WERI-Rb-1 (cell line): Measurements from ENCODE around the gene ZBED6.
"Not testable (repeated sequence)": the region's sequence is repeated elsewhere in the genome, so short reads cannot be mapped to it uniquely, and the experiment has no call there.

ENCODE experiments used
- DNase-seq: peaks from one replicate; pipeline ENCODE4 v3.0.0-alpha.2; 2020
- H3K27ac ChIP-seq: fragments of 250-450 bp; sonication (Bioruptor Pico); 2 replicates; pipeline ENCODE4 v1.5.1; 2020; ENCODE audit warnings: mild to moderate bottlenecking, moderate library complexity
- H3K27me3 ChIP-seq: fragments of 250-450 bp; sonication (Bioruptor Pico); 2 replicates; pipeline ENCODE4 v1.5.1; 2021; ENCODE audit warnings: mild to moderate bottlenecking, low read depth, moderate library complexity; ENCODE audit not compliant: insufficient read depth, severe bottlenecking
- H3K36me3 ChIP-seq: fragments of 250-450 bp; sonication (Bioruptor Pico); 2 replicates; pipeline ENCODE4 v1.5.1; 2020; ENCODE audit warnings: mild to moderate bottlenecking, moderate library complexity
- H3K4me3 ChIP-seq: 2 replicates; pipeline ENCODE4 v1.5.1; 2011; ENCODE audit warnings: low read depth, mild to moderate bottlenecking, control low read depth, low read length
- H3K9me3 ChIP-seq: fragments of 250-450 bp; sonication (Bioruptor Pico); 2 replicates; pipeline ENCODE4 v1.5.1; 2021; ENCODE audit warnings: mild to moderate bottlenecking, moderate library complexity; ENCODE audit not compliant: severe bottlenecking
- TF ChIP-seq, protein P1 (sequence below): IDR thresholded peaks from 2 replicates; pipeline ENCODE4 v1.5.1; 2011; ENCODE audit warnings: low read depth, mild to moderate bottlenecking, control low read depth, inconsistent platforms, low read length

The ZBED6 gene

DNA sequence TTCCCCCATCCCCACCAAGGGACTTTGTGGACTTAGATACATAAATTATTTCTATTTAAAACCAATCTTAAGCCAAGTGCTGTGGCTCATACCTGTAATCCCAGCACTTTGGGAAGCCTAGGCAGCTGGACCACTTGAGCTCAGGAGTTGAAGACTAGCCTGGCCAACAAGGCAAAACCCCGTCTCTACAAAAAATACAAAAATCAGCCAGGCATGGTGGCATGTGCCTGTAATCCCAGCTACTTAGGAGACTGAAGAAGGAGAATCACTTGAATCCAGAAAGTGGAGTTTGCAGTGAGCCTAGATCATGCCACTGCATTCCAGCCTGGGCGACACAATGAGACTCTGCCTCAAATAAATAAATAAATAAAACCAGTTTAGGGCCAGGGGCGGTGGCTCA is 34.9 kb upstream of the ZBED6 start:
- Histone ChIP-seq H3K27me3 (no peaks in the 10 kb centered on the region), H3K36me3 (no peaks in the 10 kb centered on the region), H3K4me3 (no peak overlapping the region), H3K9me3 (no peaks in the 10 kb centered on the region), H3K27ac (no peak overlapping the region)
- DNase-seq: no peak
- TF ChIP-seq, protein P1, sequence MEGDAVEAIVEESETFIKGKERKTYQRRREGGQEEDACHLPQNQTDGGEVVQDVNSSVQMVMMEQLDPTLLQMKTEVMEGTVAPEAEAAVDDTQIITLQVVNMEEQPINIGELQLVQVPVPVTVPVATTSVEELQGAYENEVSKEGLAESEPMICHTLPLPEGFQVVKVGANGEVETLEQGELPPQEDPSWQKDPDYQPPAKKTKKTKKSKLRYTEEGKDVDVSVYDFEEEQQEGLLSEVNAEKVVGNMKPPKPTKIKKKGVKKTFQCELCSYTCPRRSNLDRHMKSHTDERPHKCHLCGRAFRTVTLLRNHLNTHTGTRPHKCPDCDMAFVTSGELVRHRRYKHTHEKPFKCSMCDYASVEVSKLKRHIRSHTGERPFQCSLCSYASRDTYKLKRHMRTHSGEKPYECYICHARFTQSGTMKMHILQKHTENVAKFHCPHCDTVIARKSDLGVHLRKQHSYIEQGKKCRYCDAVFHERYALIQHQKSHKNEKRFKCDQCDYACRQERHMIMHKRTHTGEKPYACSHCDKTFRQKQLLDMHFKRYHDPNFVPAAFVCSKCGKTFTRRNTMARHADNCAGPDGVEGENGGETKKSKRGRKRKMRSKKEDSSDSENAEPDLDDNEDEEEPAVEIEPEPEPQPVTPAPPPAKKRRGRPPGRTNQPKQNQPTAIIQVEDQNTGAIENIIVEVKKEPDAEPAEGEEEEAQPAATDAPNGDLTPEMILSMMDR: no peak

DNA sequence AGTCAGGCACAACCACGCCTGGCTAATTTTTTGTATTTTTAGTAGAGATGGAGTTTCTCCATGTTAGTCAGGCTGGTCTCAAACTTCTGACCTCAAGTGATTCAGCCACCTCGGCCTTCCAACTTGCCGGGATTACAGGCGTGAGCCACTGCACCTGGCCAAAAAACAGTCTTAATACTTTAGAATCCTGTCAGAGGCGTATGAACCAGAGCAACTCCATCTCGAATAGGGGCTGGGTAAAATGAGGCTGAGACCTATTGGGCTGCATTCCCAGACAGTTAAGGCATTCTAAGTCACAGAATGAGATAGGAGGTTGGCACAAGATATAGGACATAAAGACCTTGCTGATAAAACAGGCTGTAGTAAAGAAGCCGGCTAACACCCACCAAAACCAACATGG is 33.5 kb upstream of the ZBED6 start:
- not testable (repeated sequence) for DNase-seq, H3K36me3 ChIP-seq, H3K27ac ChIP-seq, H3K27me3 ChIP-seq, H3K4me3 ChIP-seq, H3K9me3 ChIP-seq

- no peak overlapping the region for H3K27ac ChIP-seq
- no peaks in the 10 kb centered on the region for H3K9me3 ChIP-seq
- H3K4me3 ChIP-seq: no peak overlapping the region
- no peaks in the 10 kb centered on the region for H3K36me3 ChIP-seq
- no peaks in the 10 kb centered on the region for H3K27me3 ChIP-seq
- DNase-seq: no peak
- TF ChIP-seq, protein P1: no peak
Observed at GRCh38 chr1:203763505-203763904, 31.9 kb upstream of the ZBED6 start.

- TF ChIP-seq, protein P1: no peak
- no peaks in the 10 kb centered on the region for H3K9me3 ChIP-seq
- H3K27me3 ChIP-seq: no peaks in the 10 kb centered on the region
- H3K36me3 ChIP-seq: no peaks in the 10 kb centered on the region
- H3K4me3 ChIP-seq: no peak overlapping the region
- no peak for DNase-seq
- H3K27ac ChIP-seq: no peak overlapping the region
Observed at GRCh38 chr1:203764105-203765028, 31.1 kb upstream of the ZBED6 start.

DNA sequence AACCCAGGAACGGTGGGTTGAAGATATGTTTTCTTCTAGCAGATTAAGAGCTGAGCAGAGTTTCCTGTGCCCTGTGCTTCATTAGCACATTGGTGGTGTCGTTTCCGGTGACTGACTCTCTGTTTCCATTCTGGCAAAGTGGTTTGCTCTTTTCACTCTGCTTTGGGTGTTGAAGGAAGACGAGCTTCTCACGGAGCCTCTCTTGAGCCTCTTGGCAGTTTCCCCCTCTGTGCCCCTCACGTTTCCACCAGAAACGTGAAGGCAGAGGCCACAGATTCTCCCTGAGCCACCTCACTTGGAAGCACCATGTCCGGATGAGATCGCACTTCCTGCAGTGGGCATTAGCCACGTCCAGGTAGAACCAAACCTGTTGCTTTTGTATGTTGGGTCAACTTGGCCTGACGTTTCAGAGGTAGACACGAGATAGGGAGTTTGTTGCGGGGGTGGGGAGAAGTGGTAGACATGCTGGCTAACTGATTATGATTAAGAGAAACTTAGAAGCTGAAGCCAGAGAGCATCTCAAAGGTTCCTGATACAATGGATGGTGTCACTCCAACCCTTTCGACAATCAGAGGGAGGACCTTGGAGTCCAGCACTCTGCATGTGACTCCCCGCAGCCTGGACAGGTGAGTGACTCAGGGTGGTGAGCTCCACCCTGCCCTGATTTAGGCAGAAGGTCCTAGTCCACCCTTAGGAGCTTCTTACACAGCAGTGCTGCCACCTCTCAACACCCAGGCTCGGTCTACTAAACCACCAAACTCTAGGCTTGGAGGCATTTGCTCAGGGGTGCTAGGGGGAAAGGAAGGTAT is 30.2 kb upstream of the ZBED6 start, which contains the start of gene LAX1:
Gene LAX1 (plus strand): TSS at position 155 of the 809 bp plus-strand sequence. CDS start 383 bp downstream, at position 538.
- Histone ChIP-seq H3K36me3 (no peaks in the 10 kb centered on the region), H3K27ac (no peak within 1 kb of the TSS), H3K4me3 (no peak within 1 kb of the TSS), H3K27me3 (no peaks in the 10 kb centered on the region), H3K9me3 (no peaks in the 10 kb centered on the region)
- TF ChIP-seq, protein P1: no peak
- no peak for DNase-seq

GRCh38 chr1:203768256-203768655 is 27.2 kb upstream of the ZBED6 start:
- TF ChIP-seq, protein P1: no peak
- H3K4me3 ChIP-seq: no peak overlapping the region
- no peak for DNase-seq
- H3K27ac ChIP-seq: no peak overlapping the region
- no peaks in the 10 kb centered on the region for H3K27me3 ChIP-seq
- no peaks in the 10 kb centered on the region for H3K36me3 ChIP-seq
- H3K9me3 ChIP-seq: peaks cover 4% of the 10 kb centered on the region
